SIG-M5 (cell line): ENCODE data around the gene ALDH2.
"Not testable (repeated sequence)": the region's sequence is repeated elsewhere in the genome, so short reads cannot be mapped to it uniquely, and the experiment has no call there.

Experiments
- DNase-seq: peaks from one replicate; lab custom pipeline; 2025; lab: John Stamatoyannopoulos, UW

ALDH2 gene

DNA sequence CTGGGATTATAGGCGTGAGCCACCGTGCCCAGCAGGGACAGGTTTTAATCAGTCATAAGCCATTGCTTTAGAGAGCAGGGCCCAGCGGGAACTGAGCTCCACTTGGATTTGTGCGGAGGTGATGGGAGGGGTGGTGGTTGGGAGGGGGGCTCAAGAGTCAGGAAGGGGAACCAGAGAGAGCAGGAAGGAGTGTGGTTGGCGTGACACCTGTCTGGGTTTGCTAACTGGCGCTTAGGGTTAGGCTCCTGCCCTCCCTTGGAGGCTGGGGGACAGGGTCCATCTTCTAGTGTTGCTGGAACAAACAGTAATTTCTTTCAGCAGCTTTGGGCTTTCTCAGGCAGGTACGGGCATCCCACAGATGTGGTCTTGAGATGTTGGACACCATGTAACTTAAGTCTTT, 7.5 kb upstream of the ALDH2 start:
- no peak for DNase-seq

DNA sequence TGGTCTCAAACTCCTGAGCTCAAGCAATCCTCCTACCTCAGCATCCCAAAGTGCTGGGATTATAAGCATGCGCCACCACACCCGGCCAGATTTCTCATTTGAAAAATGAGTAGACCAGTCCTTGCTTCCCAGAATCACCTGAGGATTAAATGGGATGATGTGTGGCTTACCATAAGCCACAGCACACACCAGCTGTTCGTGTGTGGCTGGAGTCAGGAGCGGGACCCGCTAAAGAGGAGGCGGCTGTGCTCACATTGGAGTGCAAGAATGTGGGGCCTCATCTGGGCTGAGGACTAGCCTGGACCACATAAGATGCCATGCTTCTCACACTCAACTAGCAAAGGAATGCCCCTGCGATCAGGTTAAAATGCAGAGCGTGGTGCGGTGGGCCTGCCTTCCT, 6.7 kb upstream of the ALDH2 start:
- DNase-seq: no peak

DNA sequence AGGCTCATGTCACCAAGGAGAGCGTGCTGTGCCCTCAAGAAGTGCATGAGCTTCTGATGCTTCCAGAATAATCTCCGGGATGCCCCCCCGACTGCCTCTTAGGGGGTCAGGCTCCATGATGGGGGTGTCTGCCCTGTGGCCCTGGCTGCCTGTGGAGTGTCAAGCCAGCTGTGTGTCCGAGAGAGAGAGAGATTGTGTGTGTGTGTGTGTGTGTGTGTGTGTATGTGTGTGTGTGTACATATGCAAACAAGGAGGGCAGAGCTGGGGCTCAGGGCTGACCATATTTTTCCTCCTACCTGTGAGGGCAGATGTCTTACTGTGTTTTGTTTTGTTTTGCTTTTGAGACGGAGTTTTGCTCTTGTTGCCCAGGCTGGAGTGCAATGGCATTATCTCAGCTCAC, 5.6 kb upstream of the ALDH2 start:
- no peak for DNase-seq

GRCh38 chr12:111761706-111762105, 5.0 kb upstream of the ALDH2 start:
- no peak for DNase-seq

GRCh38 chr12:111763552-111763951, 3.2 kb upstream of the ALDH2 start:
- not testable (repeated sequence) for DNase-seq

GRCh38 chr12:111764120-111764821, 2.5 kb upstream of the ALDH2 start:
- DNase-seq: no peak

DNA sequence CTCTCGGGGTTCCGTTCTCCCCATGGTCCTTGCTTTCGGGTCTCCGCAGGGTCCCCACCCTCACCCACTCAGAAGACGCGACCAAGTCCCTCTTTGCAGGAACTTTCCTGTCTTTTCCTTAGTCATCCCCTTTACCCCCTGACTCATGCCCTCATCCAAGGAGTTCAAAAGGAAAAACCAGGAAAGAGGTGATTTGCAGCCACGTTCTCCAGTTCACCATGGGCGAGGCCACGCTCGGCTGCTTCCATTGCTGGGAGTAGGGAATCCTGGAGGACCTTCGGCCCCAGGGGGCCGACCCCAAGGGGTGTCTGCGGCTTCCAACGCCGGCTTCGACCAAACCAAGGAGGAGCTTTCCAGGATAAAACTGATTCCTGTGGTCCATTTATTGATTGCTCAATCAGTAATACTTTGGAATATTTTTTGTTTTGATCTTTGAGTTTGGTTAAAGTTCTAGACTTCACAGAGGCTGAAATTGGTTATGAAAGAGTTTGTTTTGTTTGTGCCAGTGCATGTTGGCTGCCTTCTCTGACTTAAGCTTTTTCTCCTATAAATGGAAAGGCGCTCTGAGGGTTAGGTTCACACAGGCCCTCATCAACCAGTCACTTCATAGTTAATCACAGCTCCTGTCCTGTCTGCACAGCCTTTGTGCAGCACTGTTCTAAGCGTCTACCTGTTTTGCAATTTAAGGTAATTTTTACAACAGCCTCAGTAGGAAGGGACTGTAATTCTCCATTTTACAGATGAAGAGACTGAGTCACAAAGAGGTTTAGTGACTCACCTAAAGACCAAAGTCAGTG, 827 bp downstream of the ALDH2 start:
- DNase-seq: no peak

DNA sequence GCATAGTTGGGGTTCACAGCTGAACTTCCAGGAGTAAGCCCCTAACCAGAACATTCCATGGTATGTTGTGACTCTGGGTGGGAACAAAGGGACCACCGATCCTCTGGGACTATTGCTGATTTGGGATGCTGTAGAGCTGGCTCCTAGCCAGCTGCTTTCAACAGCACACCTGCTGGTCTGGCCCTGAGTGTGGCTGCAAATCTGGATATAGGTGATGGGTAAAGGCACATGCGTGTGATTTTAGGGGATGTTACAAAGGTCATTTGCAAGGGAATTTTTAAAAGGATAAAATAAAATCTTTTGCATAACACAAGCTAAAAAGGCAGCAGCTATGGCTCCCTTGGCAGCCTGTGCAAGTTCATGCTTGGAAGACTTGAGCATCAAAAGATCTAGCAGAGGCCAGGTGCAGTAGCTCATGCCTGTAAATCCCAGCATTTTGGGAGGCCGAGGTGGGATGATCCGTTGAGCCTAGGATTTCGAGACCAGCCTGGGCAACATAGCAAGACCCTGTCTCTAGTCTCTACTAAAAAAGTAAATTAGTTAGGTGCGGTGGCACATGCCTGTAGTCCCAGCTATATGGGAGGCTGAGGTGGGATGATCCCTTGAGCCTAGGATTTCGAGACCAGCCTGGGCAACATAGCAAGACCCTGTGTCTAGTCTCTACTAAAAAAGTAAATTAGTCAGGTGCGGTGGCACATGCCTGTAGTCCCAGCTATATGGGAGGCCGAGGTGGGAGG, 1.6 kb downstream of the ALDH2 start:
- no peak for DNase-seq

DNA sequence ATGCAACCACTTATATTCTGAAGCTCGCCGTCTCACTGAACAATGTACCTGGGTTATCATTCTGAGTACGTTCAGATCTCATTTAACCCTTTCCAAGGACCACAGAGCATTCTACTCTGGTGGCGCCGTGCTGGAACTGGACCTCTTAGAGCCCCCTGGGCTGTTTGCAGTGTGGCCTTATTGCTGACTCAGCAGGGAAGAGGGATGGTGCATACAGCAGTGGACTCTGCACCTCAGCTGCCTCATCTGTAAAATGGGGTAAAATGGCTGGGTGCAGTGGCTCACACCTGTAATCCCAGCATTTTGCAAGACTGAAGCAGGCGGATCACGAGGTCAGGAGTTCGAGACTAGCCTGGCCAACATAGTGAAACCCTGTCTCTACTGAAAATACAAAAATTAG, 2.9 kb downstream of the ALDH2 start:
- no peak for DNase-seq

- DNase-seq: peak; percentile 18
Observed at GRCh38 chr12:111773801-111774551, 7.2 kb downstream of the ALDH2 start.

DNA sequence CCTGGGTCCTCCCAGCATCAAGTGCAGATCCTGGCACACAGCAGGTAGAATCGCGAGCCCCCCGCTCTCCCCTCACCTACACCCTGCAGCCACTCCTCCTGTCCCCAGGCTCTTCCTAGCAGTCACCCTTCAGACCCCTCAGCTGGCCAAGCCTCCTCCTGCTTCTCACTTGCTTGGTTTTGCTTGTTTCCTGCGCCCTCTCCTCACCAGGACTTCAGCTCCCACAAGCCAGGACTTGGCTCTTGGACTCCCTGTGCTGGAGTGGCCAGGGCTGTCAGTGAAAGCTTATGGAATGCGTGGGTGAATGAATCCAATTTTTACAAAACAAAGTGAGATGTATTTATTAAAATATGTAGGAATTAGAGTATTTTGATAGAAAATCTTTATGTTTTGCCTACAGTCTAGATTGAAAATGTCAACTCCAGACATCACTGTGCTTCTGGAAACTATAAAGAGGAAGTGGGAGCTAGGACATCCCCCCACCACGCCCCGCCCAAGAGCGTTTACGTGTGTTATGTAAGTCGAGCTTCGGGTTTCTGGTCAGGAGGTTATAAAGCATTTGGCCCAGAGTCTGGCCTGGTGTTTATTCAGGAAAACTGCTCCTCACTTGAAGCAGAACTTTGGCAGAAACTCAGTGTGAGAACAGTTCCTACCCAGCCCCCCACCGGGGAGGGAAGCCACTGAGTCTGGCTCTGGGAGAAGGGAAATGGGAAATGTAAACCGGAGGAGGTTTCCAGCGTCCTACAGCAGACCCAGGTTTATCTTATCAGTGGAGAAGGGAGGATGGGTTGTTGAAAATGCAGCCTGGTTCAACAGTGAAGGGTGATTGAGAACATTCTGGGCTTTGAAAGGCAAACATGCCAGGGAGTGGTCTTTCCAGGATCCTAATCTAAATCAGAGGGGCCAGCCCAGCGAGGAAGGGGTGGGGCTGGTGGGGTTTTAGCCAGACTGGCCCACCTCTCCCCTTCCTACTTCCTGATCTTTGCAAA, 8.8 kb downstream of the ALDH2 start:
- DNase-seq: peak; percentile 69

DNA sequence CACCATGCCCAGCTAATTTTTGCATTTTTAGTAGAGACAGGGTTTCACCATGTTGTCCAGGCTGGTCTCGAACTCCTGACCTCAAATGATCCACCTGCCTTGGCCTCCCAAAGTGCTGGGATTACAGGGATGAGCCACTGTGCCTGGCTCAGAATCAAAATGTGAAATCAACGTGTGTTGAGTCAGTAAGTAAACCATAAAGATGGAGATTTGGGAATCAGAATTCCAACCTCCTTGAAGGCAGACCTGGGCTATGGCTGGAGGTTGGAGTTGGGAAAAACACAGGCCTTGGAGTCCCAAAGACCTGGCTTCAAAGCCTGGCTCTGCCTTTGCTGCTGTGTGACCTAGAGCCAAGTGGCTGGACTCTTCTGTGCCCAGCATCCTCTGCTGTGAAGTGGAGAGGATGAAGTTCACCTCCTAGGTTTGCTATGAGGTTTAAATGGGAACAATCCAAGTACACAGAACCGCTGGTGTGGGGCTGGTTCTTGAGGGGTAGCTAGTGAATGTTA, 10.2 kb downstream of the ALDH2 start:
- DNase-seq: no peak

- DNase-seq: no peak
Observed at GRCh38 chr12:111777345-111778045, 10.8 kb downstream of the ALDH2 start.

- DNase-seq: no peak
Observed at GRCh38 chr12:111780166-111780565, 13.4 kb downstream of the ALDH2 start.

DNA sequence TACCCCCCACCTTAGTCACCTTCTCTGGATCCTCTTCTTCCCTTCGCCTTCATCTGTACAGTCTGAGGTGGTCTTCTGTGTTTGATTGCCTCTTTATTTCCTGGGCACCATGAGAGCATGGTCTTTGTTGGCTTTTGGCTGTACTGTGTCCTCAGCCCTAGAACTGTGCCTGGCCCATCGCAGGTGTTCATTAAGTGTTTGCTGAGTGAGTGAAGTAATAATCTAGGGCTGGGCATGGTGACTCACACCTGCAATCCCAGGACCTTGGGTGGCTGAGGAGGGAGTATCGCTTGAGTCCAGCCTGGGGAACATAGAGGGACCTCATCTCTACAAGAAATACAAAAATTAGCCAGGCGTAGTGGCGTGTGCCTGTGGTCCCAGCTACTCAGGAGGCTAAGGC, 13.9 kb downstream of the ALDH2 start:
- no peak for DNase-seq

- DNase-seq: no peak
Observed at GRCh38 chr12:111781085-111781658, 14.4 kb downstream of the ALDH2 start.

DNA sequence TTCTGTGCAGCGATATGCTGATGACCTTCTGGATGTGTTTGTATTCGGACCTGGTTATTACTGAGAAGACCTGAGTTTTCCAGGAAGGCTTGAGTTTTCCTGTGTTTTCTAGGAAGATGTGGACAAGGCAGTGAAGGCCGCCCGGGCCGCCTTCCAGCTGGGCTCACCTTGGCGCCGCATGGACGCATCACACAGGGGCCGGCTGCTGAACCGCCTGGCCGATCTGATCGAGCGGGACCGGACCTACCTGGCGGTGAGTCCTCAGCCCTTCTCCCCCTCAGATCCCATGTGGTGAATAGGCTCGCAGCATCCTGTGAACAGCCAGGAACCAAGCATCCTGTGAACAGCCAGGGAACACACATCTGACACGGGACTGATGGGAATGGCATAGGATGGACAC, 16.3 kb downstream of the ALDH2 start:
- no peak for DNase-seq

GRCh38 chr12:111784953-111785352, 18.2 kb downstream of the ALDH2 start:
- DNase-seq: no peak

GRCh38 chr12:111785651-111786050, 18.9 kb downstream of the ALDH2 start:
- no peak for DNase-seq

- DNase-seq: no peak
Observed at GRCh38 chr12:111788178-111788654, 21.5 kb downstream of the ALDH2 start.
